GM12891 (cell line): ENCODE measurements around the gene CNIH3.

ENCODE experiments used
- POLR2A ChIP-seq: IDR thresholded peaks from 2 replicates; pipeline ENCODE4 v1.6.1; 2011; ENCODE audit warnings: low read depth, low read length, control low read depth
- POLR2AphosphoS5 ChIP-seq: IDR thresholded peaks from 2 replicates; pipeline ENCODE4 v1.6.1; 2011; ENCODE audit warnings: low read depth, low read length, control low read depth
- TAF1 ChIP-seq: IDR thresholded peaks from 2 replicates; pipeline ENCODE4 v1.6.1; 2011; ENCODE audit warnings: low read depth, low read length, control low read depth

DNA sequence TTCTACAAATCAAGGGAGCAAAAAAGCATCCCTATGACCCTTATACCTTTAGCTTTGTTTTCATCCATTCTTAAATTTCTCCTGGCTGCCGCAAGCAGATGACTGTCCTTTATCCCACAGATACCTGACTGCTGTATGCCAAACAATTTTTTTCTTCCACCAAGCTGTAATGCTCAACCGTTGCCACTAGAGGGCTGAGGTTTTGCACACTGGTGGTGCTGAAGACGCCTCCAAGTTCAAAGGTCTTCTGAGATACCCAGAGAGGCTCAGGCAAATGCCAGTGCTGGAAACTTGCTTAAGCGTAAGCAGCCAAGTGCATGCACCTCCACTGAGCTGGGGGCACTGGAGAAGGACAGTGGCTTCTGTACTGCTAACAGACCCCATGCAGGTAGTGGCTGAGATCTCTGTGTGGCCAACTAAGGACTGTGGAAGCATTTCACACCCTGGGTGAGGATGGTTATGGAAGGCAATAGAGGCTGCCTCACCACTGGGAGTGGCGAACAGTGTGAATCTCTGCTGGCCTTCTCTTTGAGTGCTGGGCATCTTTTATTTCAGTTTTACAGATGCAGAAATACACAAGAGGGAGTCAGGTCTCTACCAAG lies 28.5 kb downstream of the CNIH3 start:
- TF ChIP-seq POLR2AphosphoS5, result no peak
- TF ChIP-seq POLR2A, result no peak
- no peak for TF ChIP-seq TAF1
